ENCODE measurements around the gene PQBP1.
A peak's percentile ranks its signal among the peaks of the same experiment; 100 is the strongest.

PQBP1 gene

GRCh38 chrX:48914593-48915493 lies 17.1 kb downstream of the PQBP1 start:
- H3K4me1 ChIP-seq (ENCODE audit: control insufficient read depth, insufficient read depth, low read length) = peaks cover 10% of the 10 kb centered on the region
- no peaks in the 10 kb centered on the region for H3K9me3 ChIP-seq (ENCODE audit: control insufficient read depth, low read length)
- no peaks in the 10 kb centered on the region for H3K27me3 ChIP-seq (replicated peaks; ENCODE audit: control insufficient read depth, insufficient read depth, low read length)
- no peaks in the 10 kb centered on the region for H3K36me3 ChIP-seq (ENCODE audit: control insufficient read depth, insufficient read depth, low read length, severe bottlenecking)
- no peak overlapping the region for H3K4me3 ChIP-seq (ENCODE audit: low read length)
- no peak overlapping the region for H3K9ac ChIP-seq (ENCODE audit: low read length)
- DNase-seq (ENCODE audit: low read depth) = no peak

DNA sequence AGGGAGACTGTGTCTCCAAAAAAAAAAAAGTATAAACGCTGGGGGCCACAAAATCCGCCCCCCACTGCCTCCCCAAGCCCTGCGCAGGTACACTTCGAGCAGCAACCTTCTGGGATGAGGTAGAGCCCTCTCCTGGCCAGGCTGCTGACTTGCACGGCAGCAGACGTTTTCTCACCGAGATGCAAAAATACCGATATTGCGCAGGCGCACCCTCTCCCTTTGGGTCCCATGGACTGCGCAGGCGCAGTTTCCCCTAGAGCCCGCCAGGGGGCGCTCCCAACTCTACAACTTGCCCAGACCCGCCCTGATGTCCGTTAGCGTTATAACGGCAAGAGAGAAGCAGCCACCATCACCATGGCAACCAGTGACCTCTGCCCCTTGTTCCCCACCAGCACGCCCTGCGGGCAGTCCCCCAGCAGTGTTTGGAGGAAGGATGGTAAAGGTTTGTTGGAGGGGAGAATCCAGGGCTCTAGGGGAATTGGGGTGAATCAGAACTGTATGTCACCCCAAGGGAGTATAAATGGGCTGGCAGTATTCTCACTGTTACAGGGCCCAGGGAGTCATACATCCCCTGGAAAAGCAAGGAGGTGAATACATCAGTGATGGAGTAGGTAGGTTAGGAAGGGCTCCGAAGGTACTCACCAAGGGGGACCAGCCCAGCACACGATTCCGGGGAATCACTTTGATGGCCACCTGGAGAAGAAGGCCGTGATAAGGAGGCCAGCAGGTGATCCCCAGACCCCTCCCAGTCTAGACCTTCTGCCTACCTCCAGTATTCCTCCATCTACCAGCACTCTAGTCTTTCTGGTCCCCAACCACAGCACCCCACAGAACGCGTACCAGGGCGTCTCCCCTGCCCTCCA lies 19.6 kb downstream of the PQBP1 start:
- peak; percentile 90 for DNase-seq (ENCODE audit: low read depth)
- H3K4me1 ChIP-seq (ENCODE audit: control insufficient read depth, insufficient read depth, low read length) = peaks cover 16% of the 10 kb centered on the region
- H3K4me3 ChIP-seq (ENCODE audit: low read length) = no peak overlapping the region

DNA sequence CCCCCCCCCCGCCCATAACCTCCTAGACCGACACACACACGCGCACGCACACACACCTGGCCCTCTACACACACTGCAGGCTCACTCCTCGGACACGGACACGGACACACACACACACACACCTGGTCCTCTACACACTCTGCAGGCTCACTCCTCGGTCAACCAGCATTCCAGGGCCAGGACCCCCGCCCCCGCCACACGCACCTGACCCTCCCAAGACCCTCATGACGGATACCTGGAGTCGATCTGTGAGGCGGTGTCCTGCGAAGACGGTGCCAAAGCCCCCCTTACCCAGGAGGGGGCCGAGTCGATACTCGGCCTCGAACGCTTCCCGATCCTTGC lies 20.5 kb downstream of the PQBP1 start:
- Histone ChIP-seq H3K27me3 (replicated peaks; ENCODE audit: control insufficient read depth, insufficient read depth, low read length) (no peaks in the 10 kb centered on the region), H3K4me3 (ENCODE audit: low read length) (peak overlapping the region; percentile 67), H3K4me1 (ENCODE audit: control insufficient read depth, insufficient read depth, low read length) (peaks cover 16% of the 10 kb centered on the region), H3K36me3 (ENCODE audit: control insufficient read depth, insufficient read depth, low read length, severe bottlenecking) (peaks cover 13% of the 10 kb centered on the region), H3K9me3 (ENCODE audit: control insufficient read depth, low read length) (no peaks in the 10 kb centered on the region), H3K9ac (ENCODE audit: low read length) (peak overlapping the region; percentile 60)
- no peak for DNase-seq (ENCODE audit: low read depth)

More for the DNA sequence above, 19.6 kb downstream of the PQBP1 start:
- no peaks in the 10 kb centered on the region for H3K27me3 ChIP-seq (replicated peaks; ENCODE audit: control insufficient read depth, insufficient read depth, low read length)
- H3K9ac ChIP-seq (ENCODE audit: low read length) = no peak overlapping the region
- peaks cover 4% of the 10 kb centered on the region for H3K36me3 ChIP-seq (ENCODE audit: control insufficient read depth, insufficient read depth, low read length, severe bottlenecking)
- H3K9me3 ChIP-seq (ENCODE audit: control insufficient read depth, low read length) = no peaks in the 10 kb centered on the region

- H3K36me3 ChIP-seq (ENCODE audit: control insufficient read depth, insufficient read depth, low read length, severe bottlenecking) = peaks cover 18% of the 10 kb centered on the region
- H3K9ac ChIP-seq (ENCODE audit: low read length) = peak within 1 kb of the TSS; percentile 60
- peak within 1 kb of the TSS; percentile 67 for H3K4me3 ChIP-seq (ENCODE audit: low read length)
- peaks cover 16% of the 10 kb centered on the region for H3K4me1 ChIP-seq (ENCODE audit: control insufficient read depth, insufficient read depth, low read length)
- DNase-seq (ENCODE audit: low read depth) = peak; percentile 81
- H3K27me3 ChIP-seq (replicated peaks; ENCODE audit: control insufficient read depth, insufficient read depth, low read length) = no peaks in the 10 kb centered on the region
- H3K9me3 ChIP-seq (ENCODE audit: control insufficient read depth, low read length) = no peaks in the 10 kb centered on the region
Observed at GRCh38 chrX:48918643-48919340, 21.1 kb downstream of the PQBP1 start, which contains the start of gene PIM2. Gene PIM2, minus strand, starts transcription at chrX:48919024. Its CDS starts 190 bp downstream, at chrX:48918834.

DNA sequence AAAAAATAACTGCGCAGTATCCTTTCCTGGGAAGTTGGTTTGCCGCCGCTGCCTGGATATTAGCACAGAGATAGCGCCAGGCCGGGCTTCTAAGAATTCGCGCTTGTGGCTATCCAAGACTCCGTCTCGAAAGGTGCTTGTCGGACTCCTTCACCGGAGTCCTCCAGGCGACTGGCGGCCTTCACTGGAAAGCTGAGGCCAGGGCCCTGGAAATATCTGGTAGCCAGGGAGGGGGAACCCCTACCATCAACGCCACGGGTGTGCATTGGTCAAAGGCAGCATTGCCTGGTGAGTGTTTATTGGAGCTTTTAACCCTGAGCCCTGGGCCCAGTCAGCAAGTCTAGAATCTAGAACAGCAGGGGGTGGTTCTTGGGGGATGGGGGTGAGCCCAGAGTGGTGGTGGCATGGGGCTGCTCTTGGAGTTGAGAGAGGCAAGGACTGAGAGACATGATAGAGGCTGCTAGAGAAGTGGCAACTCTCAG lies 21.7 kb downstream of the PQBP1 start:
- no peak for DNase-seq (ENCODE audit: low read depth)
- H3K36me3 ChIP-seq (ENCODE audit: control insufficient read depth, insufficient read depth, low read length, severe bottlenecking) = peaks cover 23% of the 10 kb centered on the region
- peak overlapping the region; percentile 67 for H3K4me3 ChIP-seq (ENCODE audit: low read length)
- no peaks in the 10 kb centered on the region for H3K9me3 ChIP-seq (ENCODE audit: control insufficient read depth, low read length)
- peak overlapping the region; percentile 19 for H3K9ac ChIP-seq (ENCODE audit: low read length)
- peaks cover 16% of the 10 kb centered on the region for H3K4me1 ChIP-seq (ENCODE audit: control insufficient read depth, insufficient read depth, low read length)
- no peaks in the 10 kb centered on the region for H3K27me3 ChIP-seq (replicated peaks; ENCODE audit: control insufficient read depth, insufficient read depth, low read length)

GRCh38 chrX:48919947-48920717 lies 22.4 kb downstream of the PQBP1 start:
- no peaks in the 10 kb centered on the region for H3K27me3 ChIP-seq (replicated peaks; ENCODE audit: control insufficient read depth, insufficient read depth, low read length)
- H3K9me3 ChIP-seq (ENCODE audit: control insufficient read depth, low read length) = no peaks in the 10 kb centered on the region
- H3K36me3 ChIP-seq (ENCODE audit: control insufficient read depth, insufficient read depth, low read length, severe bottlenecking) = peaks cover 25% of the 10 kb centered on the region
- H3K4me3 ChIP-seq (ENCODE audit: low read length) = no peak overlapping the region
- peaks cover 16% of the 10 kb centered on the region for H3K4me1 ChIP-seq (ENCODE audit: control insufficient read depth, insufficient read depth, low read length)
- no peak overlapping the region for H3K9ac ChIP-seq (ENCODE audit: low read length)
- DNase-seq (ENCODE audit: low read depth) = no peak

DNA sequence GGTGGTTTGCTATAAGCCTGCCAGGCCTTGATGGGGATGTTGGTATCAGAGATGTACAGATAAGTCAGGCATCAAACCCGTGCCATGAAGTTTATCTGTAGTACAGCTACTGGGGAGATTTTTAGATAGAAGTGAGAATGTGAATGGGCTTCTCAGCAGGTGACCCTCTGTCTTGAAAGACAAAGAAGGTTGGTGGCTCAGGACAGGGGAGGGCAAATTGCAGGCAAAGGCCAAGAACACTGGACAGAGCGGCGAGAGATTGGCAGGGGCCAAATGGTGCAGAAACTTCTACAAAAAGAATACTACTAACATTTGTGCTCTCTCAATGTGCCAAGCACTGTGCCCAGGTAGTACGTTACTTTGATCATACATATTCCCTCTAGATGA lies 23.0 kb downstream of the PQBP1 start:
- no peak for DNase-seq (ENCODE audit: low read depth)
- no peak overlapping the region for H3K4me3 ChIP-seq (ENCODE audit: low read length)

GRCh38 chrX:48923771-48924170 lies 26.0 kb downstream of the PQBP1 start:
- Histone ChIP-seq H3K27me3 (replicated peaks; ENCODE audit: control insufficient read depth, insufficient read depth, low read length) (peaks cover 3% of the 10 kb centered on the region), H3K9me3 (ENCODE audit: control insufficient read depth, low read length) (no peaks in the 10 kb centered on the region), H3K4me1 (ENCODE audit: control insufficient read depth, insufficient read depth, low read length) (peaks cover 13% of the 10 kb centered on the region), H3K36me3 (ENCODE audit: control insufficient read depth, insufficient read depth, low read length, severe bottlenecking) (peaks cover 38% of the 10 kb centered on the region), H3K9ac (ENCODE audit: low read length) (no peak overlapping the region), H3K4me3 (ENCODE audit: low read length) (no peak overlapping the region)
- DNase-seq (ENCODE audit: low read depth) = no peak

More for the DNA sequence above, 23.0 kb downstream of the PQBP1 start:
- no peaks in the 10 kb centered on the region for H3K9me3 ChIP-seq (ENCODE audit: control insufficient read depth, low read length)
- H3K36me3 ChIP-seq (ENCODE audit: control insufficient read depth, insufficient read depth, low read length, severe bottlenecking) = peaks cover 31% of the 10 kb centered on the region
- no peak overlapping the region for H3K9ac ChIP-seq (ENCODE audit: low read length)
- peaks cover 16% of the 10 kb centered on the region for H3K4me1 ChIP-seq (ENCODE audit: control insufficient read depth, insufficient read depth, low read length)
- H3K27me3 ChIP-seq (replicated peaks; ENCODE audit: control insufficient read depth, insufficient read depth, low read length) = no peaks in the 10 kb centered on the region

- no peak for DNase-seq (ENCODE audit: low read depth)
- Histone ChIP-seq H3K27me3 (replicated peaks; ENCODE audit: control insufficient read depth, insufficient read depth, low read length) (peaks cover 3% of the 10 kb centered on the region), H3K9me3 (ENCODE audit: control insufficient read depth, low read length) (no peaks in the 10 kb centered on the region), H3K4me1 (ENCODE audit: control insufficient read depth, insufficient read depth, low read length) (peaks cover 12% of the 10 kb centered on the region), H3K36me3 (ENCODE audit: control insufficient read depth, insufficient read depth, low read length, severe bottlenecking) (peaks cover 38% of the 10 kb centered on the region), H3K4me3 (ENCODE audit: low read length) (no peak overlapping the region), H3K9ac (ENCODE audit: low read length) (no peak overlapping the region)
Observed at GRCh38 chrX:48924270-48924669, 26.5 kb downstream of the PQBP1 start.

DNA sequence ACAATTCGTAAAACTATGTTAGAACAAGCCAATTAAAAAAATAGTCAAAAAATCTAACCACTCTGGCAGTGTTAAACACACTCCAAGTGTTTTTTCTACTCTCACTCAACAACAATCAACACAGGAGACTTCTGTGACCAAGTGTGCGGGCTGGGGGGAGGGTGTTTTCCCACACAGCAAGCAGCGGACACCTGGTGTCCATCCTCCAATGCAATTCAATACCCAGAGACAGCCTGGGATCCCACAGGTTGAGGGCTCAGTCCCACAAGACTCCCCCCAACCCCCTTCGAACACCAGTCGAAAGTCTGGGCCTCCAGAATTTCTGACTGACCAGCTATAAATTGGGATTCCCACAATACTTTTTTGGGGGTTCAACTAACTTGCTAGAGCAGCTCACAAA lies 29.4 kb downstream of the PQBP1 start:
- Histone ChIP-seq H3K27me3 (replicated peaks; ENCODE audit: control insufficient read depth, insufficient read depth, low read length) (peaks cover 3% of the 10 kb centered on the region), H3K4me1 (ENCODE audit: control insufficient read depth, insufficient read depth, low read length) (no peaks in the 10 kb centered on the region), H3K9me3 (ENCODE audit: control insufficient read depth, low read length) (no peaks in the 10 kb centered on the region), H3K36me3 (ENCODE audit: control insufficient read depth, insufficient read depth, low read length, severe bottlenecking) (peaks cover 44% of the 10 kb centered on the region), H3K9ac (ENCODE audit: low read length) (no peak overlapping the region), H3K4me3 (ENCODE audit: low read length) (no peak overlapping the region)
- no peak for DNase-seq (ENCODE audit: low read depth)
